22Rv1 (cell line): Measurements from ENCODE around the gene DCLK1.

Source experiments
- CTCF ChIP-seq: fragments of 450-650 bp; IDR thresholded peaks from 2 replicates; pipeline ENCODE4 v1.5.1; 2017; ENCODE audit warnings: mild to moderate bottlenecking
- ZFX ChIP-seq: fragments of 450-650 bp; IDR thresholded peaks from 2 replicates; pipeline ENCODE4 v1.6.1; 2017; ENCODE audit warnings: antibody characterized with exemption, borderline replicate concordance

- TF ChIP-seq ZFX (no peak), CTCF (no peak)
These were observed 270.5 kb downstream of the DCLK1 start for GRCh38 chr13:35860661-35861060.
